B cell (primary cell): ENCODE data around the gene OGT. TPM values are rescaled to one million over a fixed set of nuclear protein-coding genes. Genes with fewer than 3 reads are reported as not detected.

ENCODE experiments used
- ATAC-seq: fragments of 200-7000 bp; cut with Tn5 transposase; one replicate; pipeline ENCODE4 v1.10.0; 2021; ENCODE audit warnings: low read depth, mild to moderate bottlenecking, moderate number of reproducible peaks, moderate library complexity
- CTCF ChIA-PET: fragments of 350-600 bp; sonication (Branson Sonifier 250); formaldehyde crosslinking; loops from one replicate; lab custom pipeline; 2021; ENCODE audit warnings: antibody characterized with exemption, inconsistent platforms; lab: Charles Lee
- POLR2A ChIA-PET: fragments of 350-600 bp; sonication (Branson Sonifier 250); formaldehyde crosslinking; loops from one replicate; lab custom pipeline; 2021; ENCODE audit warnings: antibody characterized with exemption; lab: Charles Lee
- DNase-seq: peaks from one replicate; pipeline ENCODE4 v3.0.0; 2013
- H2AFZ ChIP-seq: 2 replicates; pipeline ENCODE4 v1.6.1; 2012; ENCODE audit warnings: mild to moderate bottlenecking, low read depth, low read length; ENCODE audit not compliant: insufficient read depth, poor library complexity, severe bottlenecking
- H3K27ac ChIP-seq, 2 donors: 1 replicate in 1 of 2; 2 replicates in 1 of 2; pipeline ENCODE4 v1.5.1; 2012 to 2013; ENCODE audit warnings: low read length in 2 of 2, mild to moderate bottlenecking in 2 of 2, moderate library complexity in 1 of 2
- H3K27me3 ChIP-seq, 4 experiments: fragments of 200-600 bp in 1 of 4; sonication (generic) in 1 of 4; replicated peaks in 1 of 4; 1 replicate in 2 of 4; 2 replicates in 2 of 4; pipeline versions ENCODE4 v1.6.1 to v1.7.0; 2013 to 2016; ENCODE audit warnings: low read length in 3 of 4, mild to moderate bottlenecking in 2 of 4, mixed read lengths in 1 of 4, moderate library complexity in 1 of 4; ENCODE audit not compliant: insufficient read depth in 4 of 4, control insufficient read depth in 3 of 4; ENCODE audit errors: control extremely low read depth in 1 of 4
- H3K36me3 ChIP-seq, 2 experiments: replicated peaks in 1 of 2; 1 replicate in 1 of 2; 2 replicates in 1 of 2; pipeline versions ENCODE4 v1.6.1 to v1.7.1; 2013; ENCODE audit warnings: low read length in 1 of 2; ENCODE audit not compliant: insufficient read depth in 2 of 2, control insufficient read depth in 1 of 2; ENCODE audit errors: control extremely low read depth in 1 of 2, extremely low read depth in 1 of 2
- H3K4me1 ChIP-seq, 2 donors: fragments of 200-600 bp in 1 of 2; sonication (generic) in 1 of 2; 1 replicate in 1 of 2; 2 replicates in 1 of 2; pipeline versions ENCODE4 v1.5.1 to v1.6.1; 2013 to 2017; ENCODE audit warnings: low read length in 2 of 2; ENCODE audit not compliant: control insufficient read depth in 2 of 2, insufficient read depth in 2 of 2
- H3K4me2 ChIP-seq: replicated peaks from 2 replicates; pipeline ENCODE3; 2012; ENCODE audit warnings: mild to moderate bottlenecking, low read depth, low read length; ENCODE audit not compliant: poor library complexity, severe bottlenecking
- H3K4me3 ChIP-seq, 5 experiments: fragments of 200-600 bp in 1 of 5; sonication (generic) in 1 of 5; 1 replicate in 3 of 5; 2 replicates in 2 of 5; pipeline versions ENCODE4 v1.5.1 to v1.7.0; 2011 to 2016; ENCODE audit warnings: low read length in 4 of 5, mild to moderate bottlenecking in 4 of 5, low read depth in 2 of 5, control low read depth in 1 of 5, moderate library complexity in 1 of 5; ENCODE audit not compliant: insufficient read depth in 1 of 5; ENCODE audit errors: control extremely low read depth in 1 of 5, extremely low read depth in 1 of 5
- H3K79me2 ChIP-seq: fragments of 200-600 bp; sonication (generic); one replicate; pipeline ENCODE4 v1.6.0; 2016; ENCODE audit warnings: low read length; ENCODE audit not compliant: control insufficient read depth, insufficient read depth
- H3K9ac ChIP-seq: fragments of 200-600 bp; sonication (generic); 2 replicates; pipeline ENCODE4 v1.6.1; 2017; ENCODE audit warnings: mild to moderate bottlenecking, low read length, moderate library complexity
- H3K9me3 ChIP-seq, 3 donors: one replicate each; pipeline versions ENCODE4 v1.6.1 to v1.7.1; 2013; ENCODE audit warnings: low read length in 2 of 3; ENCODE audit not compliant: control insufficient read depth in 2 of 3, insufficient read depth in 1 of 3; ENCODE audit errors: control extremely low read depth in 1 of 3
- H4K20me1 ChIP-seq: 2 replicates; pipeline ENCODE4 v1.6.0; 2012; ENCODE audit warnings: mild to moderate bottlenecking, low read length; ENCODE audit not compliant: insufficient read depth, control insufficient read depth, poor library complexity, severe bottlenecking
- H3K27ac Mint-ChIP-seq: one replicate; pipeline ENCODE4 v1.8.0; 2021; ENCODE audit warnings: mixed read lengths
- H3K27me3 Mint-ChIP-seq: one replicate; pipeline ENCODE4 v1.8.0; 2021; ENCODE audit warnings: mixed read lengths
- H3K4me1 Mint-ChIP-seq: one replicate; pipeline ENCODE4 v1.8.0; 2021; ENCODE audit warnings: mixed read lengths
- H3K4me3 Mint-ChIP-seq: one replicate; pipeline ENCODE4 v1.8.0; 2021; ENCODE audit warnings: mixed read lengths
- H3K9me3 Mint-ChIP-seq: one replicate; pipeline ENCODE4 v1.8.0; 2022; ENCODE audit warnings: mixed read lengths; ENCODE audit not compliant: insufficient read depth
- EZH2 ChIP-seq: IDR thresholded peaks from 2 replicates; pipeline ENCODE4 v1.6.1; 2012; ENCODE audit warnings: borderline replicate concordance, low read depth, mild to moderate bottlenecking, moderate library complexity, low read length; ENCODE audit not compliant: insufficient read depth, poor library complexity, severe bottlenecking
- WGBS: methylation state at CpG from one replicate; pipeline ENCODE4 v1.1.5; 2013; ENCODE audit warnings: missing lambda C conversion rate; ENCODE audit not compliant: insufficient coverage; 5-methylcytosine and 5-hydroxymethylcytosine counted together
- intact Hi-C: fragments of 100-400 bp; cut with micrococcal nuclease; formaldehyde crosslinking; loops from one replicate; pipeline ENCODE4 v1.10.0; 2022
- polyA plus RNA-seq: library from polyadenylated mRNA; depleted of rRNA; stranded (reverse); fragments of >200 nt; gene quantifications from 2 replicates; pipeline ENCODE4 v1.2.3, GENCODE V29; 2012
- total RNA-seq, 2 donors: library from RNA; stranded (reverse); fragments of 120-200 nt in 1 of 2; gene quantifications; 1 replicate in 1 of 2; 2 replicates in 1 of 2; pipeline versions ENCODE4 v1.2.3 to v1.2.4, GENCODE V29; 2013 to 2022
- TF ChIP-seq, protein P1 (sequence below): fragments of 200-600 bp; IDR thresholded peaks from one replicate; pipeline ENCODE4 v1.8.0; 2022; ENCODE audit warnings: antibody characterized with exemption, mild to moderate bottlenecking

OGT gene
- total and polyA plus RNA-seq, 2 donors (not counting 1 experiment from before 2014, with no cell fraction given): 235 to 307 TPM

DNA sequence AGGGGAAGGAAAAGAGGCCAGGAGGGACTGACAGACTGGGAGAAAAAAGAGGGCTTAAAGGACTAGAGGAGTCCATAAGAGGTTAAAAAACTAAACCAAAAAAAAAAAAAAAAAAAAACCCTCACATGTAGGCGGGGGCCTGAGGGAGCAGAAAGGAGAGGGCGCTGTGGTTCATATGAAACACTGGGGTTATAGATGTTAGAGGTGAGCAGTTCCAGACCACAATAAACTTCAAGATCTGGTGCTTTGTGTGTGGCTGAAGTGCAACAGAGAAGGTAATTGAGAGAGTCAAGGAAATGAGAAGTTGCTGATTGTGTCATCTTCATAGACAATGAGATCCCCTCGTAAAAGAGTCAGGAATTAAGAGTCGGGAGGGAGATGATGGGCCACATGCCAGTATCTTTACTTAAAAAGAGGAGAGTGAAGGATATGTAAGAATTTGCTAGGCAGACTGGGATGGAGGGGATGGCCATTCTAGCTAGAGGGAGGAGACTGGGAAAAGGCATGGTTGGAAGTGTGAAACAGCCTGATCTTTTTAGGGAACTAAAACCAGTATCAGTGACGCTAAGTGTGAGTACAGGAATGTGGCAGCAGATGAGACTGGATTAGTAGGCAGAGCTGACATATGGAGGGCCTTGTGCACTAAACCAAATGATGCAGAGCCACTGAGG lies 18.4 kb upstream of the OGT start:
- H3K9me3 Mint-ChIP-seq: no peaks in the 10 kb centered on the region
- Histone ChIP-seq H3K9ac (no peak overlapping the region), H3K9me3 (no peaks in the 10 kb centered on the region), H3K27me3 (no peaks in the 10 kb centered on the region), H3K79me2 (no peaks in the 10 kb centered on the region), H3K27ac (no peak overlapping the region), H2AFZ (no peak overlapping the region), H3K4me2 (no peak overlapping the region), H3K36me3 (no peaks in the 10 kb centered on the region), H3K4me3 (no peak overlapping the region), H4K20me1 (no peaks in the 10 kb centered on the region), H3K4me1 (no peaks in the 10 kb centered on the region)
- POLR2A ChIA-PET: no interaction called here
- CTCF ChIA-PET: no interaction called here
- intact Hi-C loops: no loop called here
- peaks cover 2% of the 10 kb centered on the region for H3K4me1 Mint-ChIP-seq
- H3K27me3 Mint-ChIP-seq: no peaks in the 10 kb centered on the region
- 58% methylated on average over 2 of the region's 5 CpGs for WGBS
- H3K4me3 Mint-ChIP-seq: no peak overlapping the region
- H3K27ac Mint-ChIP-seq: no peak overlapping the region
- ATAC-seq: no peak
- no peak for DNase-seq
- TF ChIP-seq EZH2: no peak
- TF ChIP-seq, protein P1, sequence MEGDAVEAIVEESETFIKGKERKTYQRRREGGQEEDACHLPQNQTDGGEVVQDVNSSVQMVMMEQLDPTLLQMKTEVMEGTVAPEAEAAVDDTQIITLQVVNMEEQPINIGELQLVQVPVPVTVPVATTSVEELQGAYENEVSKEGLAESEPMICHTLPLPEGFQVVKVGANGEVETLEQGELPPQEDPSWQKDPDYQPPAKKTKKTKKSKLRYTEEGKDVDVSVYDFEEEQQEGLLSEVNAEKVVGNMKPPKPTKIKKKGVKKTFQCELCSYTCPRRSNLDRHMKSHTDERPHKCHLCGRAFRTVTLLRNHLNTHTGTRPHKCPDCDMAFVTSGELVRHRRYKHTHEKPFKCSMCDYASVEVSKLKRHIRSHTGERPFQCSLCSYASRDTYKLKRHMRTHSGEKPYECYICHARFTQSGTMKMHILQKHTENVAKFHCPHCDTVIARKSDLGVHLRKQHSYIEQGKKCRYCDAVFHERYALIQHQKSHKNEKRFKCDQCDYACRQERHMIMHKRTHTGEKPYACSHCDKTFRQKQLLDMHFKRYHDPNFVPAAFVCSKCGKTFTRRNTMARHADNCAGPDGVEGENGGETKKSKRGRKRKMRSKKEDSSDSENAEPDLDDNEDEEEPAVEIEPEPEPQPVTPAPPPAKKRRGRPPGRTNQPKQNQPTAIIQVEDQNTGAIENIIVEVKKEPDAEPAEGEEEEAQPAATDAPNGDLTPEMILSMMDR: no peak

DNA sequence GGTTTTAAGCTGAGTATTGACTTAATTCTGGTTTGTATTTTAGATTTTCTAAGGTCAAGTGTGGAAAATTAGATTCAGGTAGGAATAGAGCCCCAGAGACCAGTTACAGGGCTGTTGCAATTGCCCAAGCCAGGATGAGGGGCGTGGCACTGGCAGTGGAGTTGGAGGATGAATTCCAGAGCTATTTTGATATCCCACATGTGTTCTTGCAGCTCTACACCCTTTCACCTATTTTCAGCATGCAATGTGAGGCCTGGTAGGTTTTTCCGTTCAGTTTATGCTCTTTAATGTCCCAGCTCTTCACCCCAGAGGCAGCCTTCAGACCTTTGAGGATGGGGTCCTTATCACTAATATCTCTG lies 17.9 kb upstream of the OGT start:
- Mint-ChIP-seq H3K9me3 (no peaks in the 10 kb centered on the region), H3K27me3 (no peaks in the 10 kb centered on the region), H3K27ac (no peak overlapping the region), H3K4me3 (no peak overlapping the region), H3K4me1 (peaks cover 2% of the 10 kb centered on the region)
- Histone ChIP-seq H3K4me1 (no peaks in the 10 kb centered on the region), H2AFZ (no peak overlapping the region), H3K9ac (no peak overlapping the region), H3K27me3 (no peaks in the 10 kb centered on the region), H3K36me3 (no peaks in the 10 kb centered on the region), H4K20me1 (no peaks in the 10 kb centered on the region), H3K4me2 (no peak overlapping the region), H3K4me3 (no peak overlapping the region), H3K27ac (no peak overlapping the region), H3K9me3 (no peaks in the 10 kb centered on the region), H3K79me2 (no peaks in the 10 kb centered on the region)
- ChIA-PET CTCF (no interaction called here), POLR2A (no interaction called here)
- intact Hi-C loops: no loop called here
- TF ChIP-seq EZH2: no peak
- TF ChIP-seq, protein P1: no peak
- ATAC-seq: no peak
- WGBS: no CpG with 5 or more reads among the region's 2 CpGs
- no peak for DNase-seq
